Measurements from ENCODE around the gene SOX6. TPM values are rescaled to one million over a fixed set of nuclear protein-coding genes. Genes with fewer than 3 reads are reported as not detected.

Gene SOX6
- total and polyA plus RNA-seq, 12 donors = 0.80 to 43.0 (median 21.2) TPM

DNA sequence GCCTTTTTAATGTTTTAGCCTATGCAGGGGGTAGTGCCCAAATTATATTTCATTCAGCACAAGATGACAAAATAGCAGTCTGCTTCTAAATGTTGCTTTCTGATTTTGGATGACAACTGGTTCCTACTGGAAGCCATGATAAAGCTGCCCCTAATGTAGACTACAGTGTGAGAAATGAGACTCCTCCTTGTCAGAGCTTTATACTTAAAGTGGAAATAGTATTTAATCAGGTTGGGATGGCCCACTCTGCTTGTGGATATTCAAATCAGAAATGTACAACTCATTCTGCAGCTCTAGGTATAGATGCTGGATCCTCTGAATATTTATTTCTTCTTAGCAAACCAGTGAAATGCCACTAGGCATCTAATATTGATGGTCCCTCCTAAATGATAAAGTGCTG, 171.3 kb downstream of the SOX6 start:
- intact Hi-C loops (cut with DNase I) = loop anchor here in 1 of 10 donors (10.0 kb wide), 1 partner anchor 420 kb away; no protein-coding TSS in a partner anchor
- TF ChIP-seq, protein P1, sequence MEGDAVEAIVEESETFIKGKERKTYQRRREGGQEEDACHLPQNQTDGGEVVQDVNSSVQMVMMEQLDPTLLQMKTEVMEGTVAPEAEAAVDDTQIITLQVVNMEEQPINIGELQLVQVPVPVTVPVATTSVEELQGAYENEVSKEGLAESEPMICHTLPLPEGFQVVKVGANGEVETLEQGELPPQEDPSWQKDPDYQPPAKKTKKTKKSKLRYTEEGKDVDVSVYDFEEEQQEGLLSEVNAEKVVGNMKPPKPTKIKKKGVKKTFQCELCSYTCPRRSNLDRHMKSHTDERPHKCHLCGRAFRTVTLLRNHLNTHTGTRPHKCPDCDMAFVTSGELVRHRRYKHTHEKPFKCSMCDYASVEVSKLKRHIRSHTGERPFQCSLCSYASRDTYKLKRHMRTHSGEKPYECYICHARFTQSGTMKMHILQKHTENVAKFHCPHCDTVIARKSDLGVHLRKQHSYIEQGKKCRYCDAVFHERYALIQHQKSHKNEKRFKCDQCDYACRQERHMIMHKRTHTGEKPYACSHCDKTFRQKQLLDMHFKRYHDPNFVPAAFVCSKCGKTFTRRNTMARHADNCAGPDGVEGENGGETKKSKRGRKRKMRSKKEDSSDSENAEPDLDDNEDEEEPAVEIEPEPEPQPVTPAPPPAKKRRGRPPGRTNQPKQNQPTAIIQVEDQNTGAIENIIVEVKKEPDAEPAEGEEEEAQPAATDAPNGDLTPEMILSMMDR (IDR thresholded peaks at IDR 0.05) = no peak
- no peak for ATAC-seq

DNA sequence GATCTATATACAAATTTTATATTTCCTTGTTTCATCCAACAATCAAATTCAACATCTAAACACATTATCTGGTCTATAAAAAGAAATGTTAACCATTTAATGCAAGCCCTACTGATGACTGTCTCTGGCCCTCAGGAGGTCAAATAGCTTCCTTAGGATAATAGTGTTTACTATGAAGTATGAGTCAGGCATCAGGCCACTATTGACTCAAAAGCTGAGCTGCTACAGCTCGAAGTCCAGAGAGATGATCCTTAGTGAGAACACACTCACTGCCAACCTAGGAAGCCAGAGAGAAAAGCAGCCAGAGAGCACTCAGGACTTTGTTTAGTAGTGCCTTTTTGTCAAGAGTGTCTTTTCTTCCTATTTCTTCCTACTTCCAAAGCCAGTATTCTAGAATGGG, 171.8 kb downstream of the SOX6 start:
- H3K27me3 ChIP-seq = no peaks in the 10 kb centered on the region
- TF ChIP-seq, protein P1 (IDR thresholded peaks at IDR 0.05) = no peak
- peaks cover 0 to 7% (median 0%) of the 10 kb centered on the region in 9 donors for H3K36me3 ChIP-seq
- DNase-seq (no peak), ATAC-seq (no peak)
- intact Hi-C loops (cut with DNase I) = loop anchor here in 1 of 10 donors (10.0 kb wide), 1 partner anchor 420 kb away; no protein-coding TSS in a partner anchor
- WGBS, 2 donors = 46 to 57% methylated on average over 1 of the region's 1 CpG
- H3K27ac ChIP-seq = no peak overlapping the region
- H3K4me1 ChIP-seq = peaks cover 0 to 19% (median 0%) of the 10 kb centered on the region in 9 donors
- H3K9me3 ChIP-seq = no peaks in the 10 kb centered on the region
- no peak overlapping the region for H3K4me3 ChIP-seq

More for the DNA sequence above, 171.3 kb downstream of the SOX6 start:
- DNase-seq = no peak
- no peaks in the 10 kb centered on the region for H3K27me3 ChIP-seq
- H3K36me3 ChIP-seq = peaks cover 0 to 7% (median 0%) of the 10 kb centered on the region in 9 donors
- no peak overlapping the region for H3K27ac ChIP-seq
- H3K9me3 ChIP-seq = no peaks in the 10 kb centered on the region
- H3K4me3 ChIP-seq = no peak overlapping the region
- peaks cover 0 to 19% (median 0%) of the 10 kb centered on the region in 9 donors for H3K4me1 ChIP-seq

DNA sequence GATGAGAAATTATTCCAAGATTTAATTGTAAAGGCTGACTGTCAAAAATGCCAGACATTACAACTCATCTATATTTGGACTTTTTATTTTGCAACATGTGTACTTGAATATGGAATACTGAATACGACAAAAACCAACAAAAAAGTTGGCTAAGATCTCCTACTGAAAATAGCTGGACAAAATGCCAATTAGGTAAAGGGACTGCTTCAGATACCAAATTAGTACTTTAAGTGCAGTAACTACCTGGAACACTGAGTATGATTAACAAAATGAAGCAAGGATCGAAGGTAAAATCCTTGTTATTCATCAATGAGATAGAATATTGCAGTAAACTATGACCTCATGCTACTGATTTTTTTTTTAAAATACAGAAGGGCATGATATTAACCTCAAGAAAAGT, 173.8 kb downstream of the SOX6 start:
- WGBS, 2 donors = 73 to 75% methylated on average over 2 of the region's 2 CpGs

GRCh38 chr11:16180868-16181267, 175.5 kb downstream of the SOX6 start:
- DNase-seq = no peak

More for the DNA sequence above, 173.8 kb downstream of the SOX6 start:
- H3K36me3 ChIP-seq = peaks cover 0 to 7% (median 0%) of the 10 kb centered on the region in 9 donors
- no peak overlapping the region for H3K27ac ChIP-seq
- intact Hi-C loops (cut with DNase I) = loop anchor here in 1 of 10 donors (10.0 kb wide), 1 partner anchor 422 kb away; no protein-coding TSS in a partner anchor
- DNase-seq (no peak), ATAC-seq (no peak)
- H3K9me3 ChIP-seq = no peaks in the 10 kb centered on the region
- H3K27me3 ChIP-seq = no peaks in the 10 kb centered on the region
- TF ChIP-seq, protein P1 (IDR thresholded peaks at IDR 0.05) = no peak
- H3K4me1 ChIP-seq = peaks cover 0 to 19% (median 0%) of the 10 kb centered on the region in 9 donors
- no peak overlapping the region for H3K4me3 ChIP-seq

More at GRCh38 chr11:16180868-16181267, 175.5 kb downstream of the SOX6 start:
- no peaks in the 10 kb centered on the region for H3K27me3 ChIP-seq
- H3K4me3 ChIP-seq = no peak overlapping the region
- WGBS, 2 donors = 83 to 85% methylated on average over 1 of the region's 1 CpG
- TF ChIP-seq, protein P1 (IDR thresholded peaks at IDR 0.05) = no peak
- H3K36me3 ChIP-seq = no peaks in the 10 kb centered on the region
- intact Hi-C loops (cut with DNase I) = loop anchor here in 1 of 10 donors (10.0 kb wide), 1 partner anchor 424 kb away; no protein-coding TSS in a partner anchor
- no peaks in the 10 kb centered on the region for H3K9me3 ChIP-seq
- ATAC-seq = no peak
- H3K27ac ChIP-seq = no peak overlapping the region
- peaks cover 0 to 19% (median 0%) of the 10 kb centered on the region in 9 donors for H3K4me1 ChIP-seq
